ENCODE data around the gene PEX11A. TPM values are rescaled to one million over a fixed set of nuclear protein-coding genes. Genes with fewer than 3 reads are reported as not detected.

The PEX11A gene
- total and polyA plus RNA-seq, 2 of the 8 experiments (the other 6 are each of a cell fraction or from before 2014, with no cell fraction given) = 2.9 to 3.0 TPM

DNA sequence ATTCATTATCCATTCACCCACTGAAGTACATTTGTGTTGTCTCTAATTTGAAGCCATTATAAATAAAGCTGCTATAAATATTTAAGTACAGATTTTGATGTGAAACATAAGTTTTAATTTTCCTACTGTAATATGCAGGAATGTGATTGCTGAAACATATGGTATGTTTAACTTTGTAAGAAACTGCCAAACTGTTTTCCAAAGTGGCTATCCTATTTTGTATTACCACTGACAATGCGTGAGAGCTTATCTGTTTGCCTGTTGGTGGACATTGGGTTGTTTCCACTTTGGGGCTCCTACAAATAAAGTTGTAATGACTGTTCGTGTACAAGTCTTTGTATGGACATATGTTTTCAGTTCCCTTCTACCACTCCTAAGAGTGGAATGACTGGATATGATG is 2.5 kb upstream of the PEX11A start:
- H3K4ac ChIP-seq (replicated peaks; ENCODE audit: insufficient read length, low read depth, low read length) = no peak overlapping the region
- H3K23ac ChIP-seq (ENCODE audit: insufficient read length) = no peak overlapping the region
- H2BK12ac ChIP-seq (ENCODE audit: low read depth, low read length) = no peak overlapping the region
- no peak overlapping the region for H3K4me3 ChIP-seq (ENCODE audit: extremely low read depth in 1 of 4, insufficient read depth in 2 of 4, low read depth in 3 of 4, low read length in 4 of 4)
- no peak overlapping the region for H2BK120ac ChIP-seq (replicated peaks; ENCODE audit: low read depth, low read length)
- no peak overlapping the region for H3K27ac ChIP-seq (ENCODE audit: low read depth, low read length)
- no peaks in the 10 kb centered on the region for H4K20me1 ChIP-seq (replicated peaks in 1 of 2; ENCODE audit: control insufficient read depth in 1 of 2, insufficient read depth in 2 of 2, low read length in 2 of 2)
- H2BK20ac ChIP-seq (ENCODE audit: low read length) = no peak overlapping the region
- H3K56ac ChIP-seq (replicated peaks; ENCODE audit: insufficient read length, low read depth, low read length) = no peak overlapping the region
- TF ChIP-seq RNF2 (IDR thresholded peaks at IDR 0.05; ENCODE audit: borderline replicate concordance, low read depth, low read length, missing control alignments, poor library complexity, severe bottlenecking) (no peak), CBX8 (IDR thresholded peaks at IDR 0.05; ENCODE audit: borderline replicate concordance, low read depth, low read length) (no peak), KDM1A (IDR thresholded peaks at IDR 0.05; ENCODE audit: borderline replicate concordance, low read length) (no peak), TAF1 (IDR thresholded peaks at IDR 0.05; ENCODE audit: low read depth, low read length) (no peak), POLR2A (IDR thresholded peaks at IDR 0.05; ENCODE audit: control extremely low read depth in 1 of 2, low read depth in 2 of 2, low read length in 2 of 2) (no peak), EZH2 (IDR thresholded peaks at IDR 0.05; ENCODE audit: low read depth, low read length, severe bottlenecking) (no peak), HDAC6 (IDR thresholded peaks at IDR 0.05; ENCODE audit: low read depth, low read length) (no peak), SP4 (IDR thresholded peaks at IDR 0.05; ENCODE audit: low read length) (no peak), POLR2AphosphoS5 (IDR thresholded peaks at IDR 0.05; ENCODE audit: low read depth, low read length) (no peak)
- no peak overlapping the region for H3K4me2 ChIP-seq (ENCODE audit: insufficient read depth in 1 of 2, low read depth in 2 of 2, low read length in 2 of 2)
- no peak for DNase-seq (ENCODE audit: low read depth in 1 of 2, low spot score in 2 of 2)
- H3K14ac ChIP-seq (ENCODE audit: insufficient read length) = no peak overlapping the region
- H4K91ac ChIP-seq (replicated peaks; ENCODE audit: insufficient read length, low read length) = no peak overlapping the region
- H3K4me1 ChIP-seq (replicated peaks in 1 of 4; ENCODE audit: control insufficient read depth in 3 of 4, insufficient read depth in 4 of 4, low read length in 3 of 4) = no peaks in the 10 kb centered on the region
- 79% methylated on average over 2 of the region's 2 CpGs; no CpG with 5 or more reads in 1 of the 2 experiments for WGBS, 2 experiments (ENCODE audit: extremely low coverage in 1 of 2, insufficient coverage in 1 of 2, insufficient read length in 1 of 2, insufficient replicate concordance in 2 of 2, low coverage in 1 of 2, low lambda C conversion rate in 2 of 2, missing lambda C conversion rate in 1 of 2)
- no peak overlapping the region for H4K8ac ChIP-seq (ENCODE audit: extremely low read depth, insufficient read depth, low read length)
- no peak overlapping the region for H4K5ac ChIP-seq (ENCODE audit: insufficient read length, low read depth, low read length)
- H3K79me1 ChIP-seq (ENCODE audit: low read depth, low read length) = no peaks in the 10 kb centered on the region
- no peak overlapping the region for H2BK5ac ChIP-seq (ENCODE audit: low read depth, low read length)
- peaks cover 9% of the 10 kb centered on the region; the same call in 1 of the 2 replicates for H3K23me2 ChIP-seq (ENCODE audit: low read depth, low read length)
- ChIA-PET CTCF (ENCODE audit: partially characterized antibody) (no interaction called here), POLR2A (ENCODE audit: partially characterized antibody) (no interaction called here)
- H2AK5ac ChIP-seq (ENCODE audit: low read depth, low read length) = no peak overlapping the region
- no peak overlapping the region for H3K9ac ChIP-seq (replicated peaks in 1 of 4; ENCODE audit: extremely low read depth in 1 of 4, low read depth in 3 of 4, low read length in 3 of 4)
- no peak overlapping the region for H2BK15ac ChIP-seq (ENCODE audit: low read length)
- peaks cover 0 to 3% (median 0%) of the 10 kb centered on the region in 4 experiments; a peak in 3 of 7 replicates for H3K27me3 ChIP-seq (replicated peaks in 1 of 4; ENCODE audit: control insufficient read depth in 3 of 4, extremely low read depth in 1 of 4, insufficient read depth in 3 of 4, low read length in 3 of 4)
- no peaks in the 10 kb centered on the region for H3K9me3 ChIP-seq (ENCODE audit: insufficient read depth in 2 of 2, low read depth in 1 of 2, low read length in 1 of 2)
- H3K18ac ChIP-seq (ENCODE audit: extremely low read depth, low read length) = no peak overlapping the region
- H2AFZ ChIP-seq (ENCODE audit: low read length) = no peak overlapping the region
- H3K79me2 ChIP-seq (ENCODE audit: control insufficient read depth in 1 of 2, insufficient read depth in 2 of 2, low read length in 2 of 2) = no peaks in the 10 kb centered on the region
- no peaks in the 10 kb centered on the region for H3K36me3 ChIP-seq (ENCODE audit: control insufficient read depth in 2 of 4, insufficient read depth in 4 of 4, low read length in 3 of 4)
- no peak for FAIRE-seq
